HG03342 (cell line): ENCODE measurements around the gene CEBPZOS.

Source experiments
- ATAC-seq: cut with Tn5 transposase; IDR thresholded peaks from one replicate; pipeline ENCODE4 v1.9.1; 2021; ENCODE audit warnings: mild to moderate bottlenecking, moderate library complexity; ENCODE audit not compliant: unreplicated experiment

CEBPZOS gene

DNA sequence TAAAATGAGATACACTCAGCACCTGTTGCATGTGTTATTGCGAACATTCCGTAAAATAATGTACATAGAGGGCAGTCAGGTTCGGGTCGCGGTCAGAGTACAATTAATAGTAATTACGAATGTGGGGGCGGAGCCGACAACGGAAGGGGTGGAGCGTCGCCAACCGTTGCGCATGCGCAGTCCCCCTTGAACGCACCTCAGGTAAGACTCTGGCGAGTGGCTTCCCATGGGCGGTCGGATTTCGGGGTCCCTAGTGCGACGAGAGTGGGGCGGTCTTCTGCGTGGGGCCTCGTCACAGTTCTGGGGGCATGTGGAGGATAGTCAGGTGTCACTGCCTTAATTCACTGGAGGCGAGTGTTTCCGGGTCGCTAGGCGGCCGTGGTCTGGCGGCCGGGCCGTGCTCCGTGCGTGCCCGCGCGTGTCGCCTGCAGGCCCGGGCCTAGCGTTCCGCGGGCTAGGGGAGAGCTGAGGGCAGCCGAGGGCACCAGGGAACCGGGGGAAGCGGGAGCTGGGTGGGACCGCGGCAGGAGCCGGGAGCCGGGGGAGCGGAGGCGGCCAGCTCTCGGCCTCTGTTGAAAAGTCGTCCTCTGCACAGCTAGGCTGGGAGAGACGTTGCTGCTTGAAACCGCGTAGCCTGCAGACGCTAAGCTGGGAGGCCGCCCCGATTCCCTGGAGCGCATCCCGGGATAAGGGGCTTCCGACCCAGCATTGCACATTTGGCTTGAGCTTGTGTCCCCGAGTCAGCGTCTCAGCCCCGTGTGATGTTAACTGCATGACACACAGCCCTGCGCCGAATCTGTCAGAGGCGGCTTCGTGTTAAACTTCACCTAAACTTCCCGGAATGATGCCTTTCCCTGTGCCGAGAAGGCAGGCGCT lies at the start of gene CEBPZOS:
Gene CEBPZOS, plus strand, starts transcription at position 177 of the 876 bp plus-strand sequence. CDS start 3,209 bp downstream, outside the sequence.
- peak; percentile 77 for ATAC-seq

DNA sequence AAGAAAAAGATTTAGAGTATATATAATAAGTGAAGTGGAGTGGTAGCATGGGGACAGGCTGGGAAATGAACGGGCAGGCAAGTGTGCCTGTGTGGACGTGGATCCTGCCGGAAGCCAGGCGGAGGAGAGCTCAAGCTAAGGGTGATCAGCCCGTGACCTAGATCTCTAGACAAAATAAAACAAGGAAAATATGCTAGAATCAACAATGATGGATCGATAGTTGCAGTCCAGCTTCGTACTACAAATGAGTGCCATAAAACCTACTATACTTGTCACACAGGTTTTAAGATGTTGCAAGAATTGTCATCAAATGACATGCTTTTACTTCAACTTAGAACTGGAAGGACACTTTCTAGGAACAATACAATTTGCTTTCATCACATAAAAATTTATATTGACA lies 48.0 kb upstream of the CEBPZOS start:
- no peak for ATAC-seq

DNA sequence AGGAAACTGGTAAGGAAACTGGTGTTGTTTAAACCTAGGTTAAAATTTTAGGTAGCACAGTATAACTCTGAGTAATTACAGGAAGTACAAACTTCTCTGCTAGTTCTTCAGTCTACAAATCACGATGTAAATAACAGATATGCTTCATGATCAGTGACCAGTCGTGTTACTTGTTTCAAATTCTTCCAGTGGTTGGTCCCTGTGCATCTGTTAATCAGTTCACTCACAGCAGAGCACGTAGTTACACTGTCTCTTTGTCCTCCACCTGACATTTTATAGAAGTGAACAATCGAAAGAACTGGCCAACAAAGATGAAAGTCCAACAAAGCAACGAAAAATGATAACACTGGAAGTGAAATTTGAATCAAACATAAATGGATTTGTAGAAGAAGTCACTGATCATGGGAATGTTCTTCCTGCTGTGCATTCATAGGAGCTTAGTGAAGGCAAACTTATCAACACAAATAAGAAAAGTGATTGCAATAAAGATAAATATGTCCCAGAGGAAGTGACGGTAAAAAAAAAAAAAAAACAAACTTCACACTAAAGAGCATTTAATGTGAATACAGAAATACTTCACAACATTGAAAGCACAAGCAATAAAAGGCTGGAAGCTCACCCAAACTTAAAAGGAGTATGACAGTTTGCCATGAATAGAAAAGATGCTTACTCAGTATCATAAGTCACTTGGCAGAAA lies 46.5 kb upstream of the CEBPZOS start:
- ATAC-seq = no peak

DNA sequence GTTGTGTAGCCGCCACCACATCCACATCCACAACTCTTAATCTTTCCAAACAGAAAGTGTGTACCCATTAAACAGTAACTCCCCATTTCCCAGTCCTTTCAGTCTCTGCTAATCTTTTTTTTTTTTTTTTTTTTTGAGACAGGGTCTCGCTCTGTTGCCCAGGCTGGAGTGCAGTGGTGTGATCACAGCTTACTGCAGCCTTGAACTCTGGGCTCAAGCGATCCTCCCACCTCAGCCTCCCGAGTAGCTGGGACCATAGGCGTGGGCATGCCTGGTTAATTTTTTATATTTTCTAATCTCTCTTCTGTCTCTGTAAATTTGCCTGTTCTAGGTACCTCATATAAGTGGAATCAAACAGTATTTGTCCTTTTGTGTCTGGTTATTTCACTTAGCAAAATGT lies 43.1 kb upstream of the CEBPZOS start:
- no peak for ATAC-seq

DNA sequence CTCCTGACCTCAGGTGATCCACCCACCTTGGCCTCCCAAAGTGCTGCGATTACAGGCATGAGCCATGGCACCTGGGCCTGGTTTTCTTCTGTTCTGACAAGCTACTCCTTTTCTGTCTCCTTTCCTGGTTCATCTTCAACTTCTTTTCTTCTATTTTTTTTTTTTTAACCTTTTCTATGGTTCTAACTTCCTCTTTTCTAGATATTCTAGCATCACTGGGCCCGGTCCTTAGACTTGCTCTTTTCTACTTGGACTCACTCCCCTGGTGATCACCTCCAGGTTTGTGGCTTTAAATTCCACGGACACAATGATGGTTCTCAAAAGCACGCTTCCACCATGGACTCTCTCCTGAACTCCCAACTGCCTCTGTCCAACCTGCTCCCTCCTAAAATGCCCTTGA lies 41.5 kb upstream of the CEBPZOS start:
- ATAC-seq = no peak

DNA sequence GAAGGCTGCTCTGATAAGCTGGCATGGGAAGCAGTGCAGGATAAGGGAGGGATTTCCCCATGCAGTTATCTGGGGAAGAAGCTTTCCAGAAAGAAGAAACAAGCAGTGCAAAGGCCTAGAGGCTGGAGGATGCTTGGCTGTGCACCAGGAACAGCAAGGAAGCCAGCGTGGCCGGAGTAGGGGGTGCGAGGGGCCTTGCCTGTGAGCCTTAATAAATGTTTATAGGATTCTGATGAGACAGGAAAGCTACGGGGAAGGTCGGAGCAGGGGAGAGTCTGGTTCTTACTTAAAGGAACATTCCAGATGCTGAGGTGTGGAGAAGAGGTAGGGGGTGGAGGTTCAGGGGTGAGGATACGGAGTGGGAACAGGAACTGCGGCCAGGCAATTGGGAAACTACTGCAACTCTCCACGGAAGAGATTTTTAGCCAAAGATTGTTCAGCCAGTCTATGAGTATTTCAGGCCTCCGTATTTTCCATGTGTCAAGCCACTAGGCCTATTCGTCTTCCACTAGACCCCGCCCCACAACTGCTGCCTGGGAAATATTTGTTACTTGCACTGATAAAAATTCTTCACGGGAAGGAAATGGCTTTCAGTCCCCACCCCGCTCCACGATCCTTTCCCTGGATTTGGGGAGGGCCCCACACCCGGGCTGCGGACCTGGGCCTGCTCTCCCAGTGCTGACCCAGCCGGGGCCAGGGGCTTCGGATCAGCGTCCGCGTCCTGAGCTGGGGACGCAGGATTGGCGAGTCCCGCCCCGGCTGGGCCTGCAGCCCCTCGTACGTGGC lies 40.0 kb upstream of the CEBPZOS start:
- peak; percentile 15 for ATAC-seq

DNA sequence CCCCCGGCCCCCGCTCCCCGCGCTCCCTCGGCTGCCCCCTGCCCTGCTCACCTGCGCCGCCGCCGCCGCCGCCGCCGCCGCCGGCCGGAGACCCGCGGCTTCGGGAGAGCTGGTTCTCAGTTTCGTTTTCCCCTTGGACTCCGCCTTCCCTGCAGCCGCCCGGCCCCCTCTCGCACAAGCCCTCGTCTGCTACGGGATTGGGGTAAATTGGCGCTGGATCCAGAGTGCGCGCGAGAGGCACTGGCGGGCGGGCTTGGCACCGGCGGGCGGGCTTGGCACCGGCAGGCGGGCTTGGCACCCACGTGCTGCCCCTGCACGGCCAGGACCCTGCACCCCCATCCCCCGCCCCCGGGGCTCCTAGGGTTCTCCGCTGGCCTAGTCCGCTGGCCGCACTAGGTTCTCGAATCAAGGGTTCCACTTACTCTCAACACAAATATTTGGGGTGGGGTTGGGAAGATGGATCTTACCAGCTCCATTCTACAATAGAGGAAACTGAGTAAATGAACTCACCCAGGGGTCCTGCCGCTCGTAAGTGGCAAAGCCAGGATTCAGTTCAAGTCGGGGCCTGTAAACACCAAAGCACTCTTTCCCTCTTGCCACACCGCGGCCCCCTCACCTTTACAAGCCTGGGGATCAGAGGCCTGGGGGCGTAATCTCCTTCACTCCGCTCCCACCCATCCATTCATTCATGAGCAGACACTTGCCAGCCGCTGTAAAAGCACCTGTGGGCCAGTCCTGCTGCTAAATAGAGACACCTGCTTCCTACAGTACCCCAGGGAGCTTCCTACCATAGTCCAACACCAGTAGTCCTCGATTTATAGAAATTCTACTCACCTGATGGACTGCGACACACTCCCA lies 39.2 kb upstream of the CEBPZOS start, which contains the start of gene EIF2AK2:
Gene EIF2AK2, minus strand, starts transcription at position 124 of the 858 bp plus-strand sequence. CDS start 9,174 bp downstream, outside the sequence.
- ATAC-seq = peak; percentile 90

DNA sequence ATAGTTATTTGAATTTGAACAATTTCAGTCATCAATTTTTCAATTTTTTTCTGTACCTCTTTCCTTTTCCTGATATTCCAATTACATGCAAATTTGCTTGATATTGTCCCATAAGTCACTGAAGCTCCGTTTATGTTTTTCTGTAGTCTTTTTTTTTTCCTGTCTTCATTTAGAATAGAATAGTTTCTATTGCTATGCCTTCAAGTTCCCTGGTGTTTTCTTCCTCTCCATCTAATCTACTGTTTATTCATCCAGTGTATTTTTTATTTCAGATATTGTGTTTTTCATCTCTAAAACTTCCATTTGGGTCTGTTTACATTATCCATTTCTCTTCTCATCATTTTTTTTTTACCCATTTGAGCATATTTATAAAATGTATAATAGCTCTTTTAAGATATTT lies 31.5 kb upstream of the CEBPZOS start:
- ATAC-seq = no peak

DNA sequence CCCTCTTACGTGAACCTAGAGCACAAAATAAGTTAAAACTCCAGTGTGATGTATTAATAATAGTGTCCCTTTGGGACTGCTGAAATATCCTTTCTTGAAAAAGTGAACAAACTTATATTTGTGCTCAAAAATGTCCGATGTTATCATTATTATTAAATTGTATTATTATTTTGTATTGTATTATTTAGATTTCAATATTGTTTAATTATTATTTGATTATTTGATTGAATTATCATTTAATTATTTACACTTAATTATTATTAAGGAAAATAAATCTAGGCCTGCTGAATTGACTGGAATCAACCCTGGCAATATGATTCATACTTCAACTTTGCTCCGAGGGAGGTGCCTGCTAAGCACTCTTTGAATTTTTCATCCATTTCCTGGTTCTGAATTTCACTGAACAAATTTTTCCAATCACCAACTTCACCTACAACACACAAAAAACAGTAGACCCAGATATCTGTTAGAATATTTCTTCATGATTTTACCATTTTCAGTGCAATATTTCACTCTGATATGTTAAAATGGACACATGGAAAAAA lies 28.6 kb upstream of the CEBPZOS start:
- ATAC-seq = no peak

DNA sequence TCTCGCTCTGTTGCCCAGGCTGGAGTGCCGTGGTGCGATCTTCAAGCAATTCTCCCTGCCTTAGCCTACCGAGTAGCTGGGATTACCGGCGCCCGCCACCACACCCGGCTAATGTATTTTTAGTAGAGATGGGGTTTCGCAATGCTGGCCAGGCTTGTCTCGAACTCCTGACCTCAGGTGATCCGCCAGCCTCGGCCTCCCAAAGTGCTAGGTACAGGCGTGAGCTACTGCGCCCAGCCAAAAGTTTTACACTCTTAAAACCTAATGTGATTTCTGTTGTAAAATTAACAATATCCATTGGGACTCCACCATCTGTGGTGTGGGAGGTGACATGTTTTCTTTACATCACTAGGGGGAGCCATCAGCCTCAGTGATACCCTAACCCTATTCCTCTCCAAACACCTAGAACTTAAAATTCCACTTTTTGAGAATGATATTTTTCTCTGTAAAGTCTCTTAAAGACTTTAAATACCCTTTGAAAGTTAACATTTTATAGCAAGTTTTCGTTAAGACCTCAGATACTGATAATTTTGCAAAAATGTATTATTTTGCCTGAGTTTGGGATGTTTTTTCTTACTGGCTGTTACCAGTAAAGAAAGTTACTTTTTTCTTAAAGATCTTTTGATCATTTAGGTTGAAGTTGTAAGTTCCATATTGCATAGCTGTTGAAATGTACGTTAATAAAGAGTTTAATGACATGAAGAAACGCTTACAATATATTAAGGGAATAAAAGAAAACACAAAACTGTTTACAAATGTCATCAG lies 27.9 kb upstream of the CEBPZOS start:
- no peak for ATAC-seq

DNA sequence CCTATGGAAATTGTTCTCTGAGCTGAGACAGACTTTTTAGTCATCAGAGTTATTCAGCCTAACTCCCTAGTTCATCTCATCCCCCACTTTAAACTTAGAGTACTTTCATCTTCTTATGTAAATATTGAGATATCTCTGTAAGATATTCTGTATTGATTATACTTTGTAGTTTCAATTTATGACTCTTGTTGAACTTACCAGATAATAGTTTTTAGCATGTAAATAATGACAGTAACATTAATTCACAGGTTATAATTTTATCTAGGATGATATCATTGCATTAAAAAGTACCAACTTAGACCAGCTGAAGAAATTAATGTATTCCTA lies 24.7 kb upstream of the CEBPZOS start:
- ATAC-seq = no peak

DNA sequence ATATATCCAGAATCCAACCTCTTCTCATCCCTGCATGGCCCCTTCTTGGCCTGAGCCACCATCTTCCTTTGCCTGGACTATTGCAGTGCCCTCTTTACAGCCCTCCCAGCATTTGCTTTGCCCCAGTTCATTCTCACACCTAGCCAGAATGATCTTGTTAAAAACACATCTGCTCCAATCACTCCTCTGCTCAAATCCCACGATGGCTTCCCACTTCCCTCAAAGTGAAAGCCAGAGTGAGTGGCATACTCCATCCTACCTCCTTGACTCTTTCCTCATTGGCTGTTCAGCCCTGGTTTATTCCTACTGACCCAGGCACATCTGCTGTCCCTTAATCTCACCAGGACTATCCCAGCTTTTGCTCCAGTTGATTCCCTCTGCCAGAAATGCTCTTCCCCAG lies 22.6 kb upstream of the CEBPZOS start:
- no peak for ATAC-seq

DNA sequence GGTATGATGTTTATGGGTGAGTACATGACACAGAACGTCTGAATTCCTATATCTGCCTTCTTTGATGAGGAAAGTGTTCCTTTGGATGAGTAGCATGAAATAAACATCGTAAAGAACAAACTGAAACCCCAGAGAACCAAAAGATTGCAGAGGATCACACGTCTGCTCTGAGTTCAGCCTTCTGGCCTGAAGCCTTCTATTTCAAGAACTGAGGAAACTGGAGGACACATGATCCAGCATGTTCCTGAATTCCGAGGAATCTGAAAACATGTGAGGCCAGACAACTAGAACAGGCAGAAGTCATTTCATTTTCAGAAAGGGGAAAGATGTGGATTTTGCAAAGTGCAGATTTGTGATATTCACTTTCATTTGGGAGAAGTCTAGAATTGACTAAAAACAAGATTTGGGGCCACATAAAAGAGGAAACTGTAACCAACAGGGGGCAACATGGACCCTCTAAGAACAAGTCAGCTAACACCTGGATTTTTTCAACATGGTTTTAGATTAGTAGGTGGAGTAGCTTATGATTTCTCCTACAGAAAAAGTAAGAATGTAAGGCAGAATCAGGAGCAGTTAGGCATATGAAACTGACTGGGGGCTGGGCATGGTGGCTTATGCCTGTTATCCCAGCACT lies 16.2 kb upstream of the CEBPZOS start:
- no peak for ATAC-seq

DNA sequence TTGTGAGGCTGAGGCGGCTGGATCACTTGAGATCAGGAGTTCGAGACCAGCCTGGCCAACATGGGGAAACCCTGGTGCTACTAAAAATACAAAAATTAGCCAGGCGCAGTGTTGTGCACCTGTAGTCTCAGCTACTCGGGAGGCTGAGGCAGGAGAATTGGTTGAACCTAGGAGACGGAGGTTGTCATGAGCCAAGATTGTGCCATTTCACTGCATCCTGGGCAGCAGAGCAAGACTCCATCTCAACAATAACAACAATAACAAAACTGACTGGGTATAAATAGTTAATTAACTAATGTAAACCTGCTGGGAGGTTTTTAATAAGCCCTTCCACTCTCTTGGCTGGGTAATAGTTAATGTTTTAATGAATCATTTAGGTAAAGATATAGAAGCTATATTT lies 15.7 kb upstream of the CEBPZOS start:
- ATAC-seq = no peak

DNA sequence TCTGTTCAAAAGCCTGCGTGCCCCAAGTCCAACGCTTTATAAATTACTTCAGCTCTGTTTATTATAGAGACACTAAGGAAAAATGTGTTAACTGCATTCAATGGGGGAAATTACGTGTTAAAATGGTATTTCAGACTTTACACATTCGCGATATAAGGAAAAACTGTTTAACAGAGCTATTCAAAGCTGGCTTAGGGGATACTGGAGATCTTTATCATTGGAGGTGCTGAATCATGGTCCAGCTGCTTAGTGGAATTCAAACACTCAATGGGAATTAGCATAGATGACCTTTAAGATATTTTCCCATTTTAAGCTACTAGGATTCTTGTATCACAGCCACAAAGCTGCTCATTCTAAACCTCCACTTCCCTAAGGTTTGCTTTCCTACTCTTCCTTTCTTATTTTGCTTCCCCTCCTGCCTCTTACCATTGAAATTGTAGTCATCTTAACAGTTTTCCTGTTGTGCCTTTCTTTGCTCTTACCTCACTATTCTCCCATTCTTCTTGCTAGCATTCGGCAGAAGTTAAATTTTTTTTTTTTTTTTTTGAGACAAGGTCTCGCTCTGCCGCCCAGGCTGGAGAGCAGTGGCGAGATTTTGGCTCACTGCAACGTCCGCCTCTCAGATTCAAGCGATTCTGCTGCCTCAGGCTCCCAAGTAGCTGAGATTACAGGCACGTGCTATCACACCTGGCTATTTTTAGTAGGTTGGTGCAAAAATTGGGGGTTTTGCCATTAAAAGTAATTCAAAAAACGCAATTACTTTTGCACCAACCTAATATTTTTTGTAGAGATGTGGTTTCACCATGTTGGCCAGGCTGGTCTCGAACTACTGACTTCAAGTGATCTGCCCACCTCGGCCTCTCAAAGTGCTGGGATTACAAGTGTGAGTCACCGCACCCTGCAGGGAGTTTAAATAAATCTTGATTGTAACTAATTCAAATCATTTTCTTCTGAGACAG lies 14.3 kb upstream of the CEBPZOS start:
- ATAC-seq = no peak

DNA sequence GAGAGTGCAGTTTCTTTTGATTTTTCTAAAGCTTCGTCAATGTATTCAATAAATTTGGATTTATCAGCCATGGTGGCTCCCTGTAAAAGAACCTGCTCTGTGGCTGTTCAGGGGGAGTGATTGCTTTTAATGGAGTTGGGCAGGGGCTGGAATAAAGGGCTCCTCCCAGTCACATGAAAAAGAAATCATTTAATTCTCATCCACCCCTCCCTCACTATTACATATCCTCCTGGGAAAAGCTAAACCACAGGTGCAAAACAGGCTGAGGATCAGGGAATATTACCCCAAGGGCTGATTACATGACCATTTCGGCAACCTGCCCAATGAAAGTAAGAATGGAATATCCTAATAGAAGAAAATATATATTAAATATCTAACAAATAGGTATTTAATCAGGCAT lies 7.7 kb upstream of the CEBPZOS start, which contains the start of gene SULT6B1:
Gene SULT6B1, minus strand, starts transcription at position 101 of the 400 bp plus-strand sequence. Its CDS starts 30 bp downstream, at position 71.
- ATAC-seq = no peak

DNA sequence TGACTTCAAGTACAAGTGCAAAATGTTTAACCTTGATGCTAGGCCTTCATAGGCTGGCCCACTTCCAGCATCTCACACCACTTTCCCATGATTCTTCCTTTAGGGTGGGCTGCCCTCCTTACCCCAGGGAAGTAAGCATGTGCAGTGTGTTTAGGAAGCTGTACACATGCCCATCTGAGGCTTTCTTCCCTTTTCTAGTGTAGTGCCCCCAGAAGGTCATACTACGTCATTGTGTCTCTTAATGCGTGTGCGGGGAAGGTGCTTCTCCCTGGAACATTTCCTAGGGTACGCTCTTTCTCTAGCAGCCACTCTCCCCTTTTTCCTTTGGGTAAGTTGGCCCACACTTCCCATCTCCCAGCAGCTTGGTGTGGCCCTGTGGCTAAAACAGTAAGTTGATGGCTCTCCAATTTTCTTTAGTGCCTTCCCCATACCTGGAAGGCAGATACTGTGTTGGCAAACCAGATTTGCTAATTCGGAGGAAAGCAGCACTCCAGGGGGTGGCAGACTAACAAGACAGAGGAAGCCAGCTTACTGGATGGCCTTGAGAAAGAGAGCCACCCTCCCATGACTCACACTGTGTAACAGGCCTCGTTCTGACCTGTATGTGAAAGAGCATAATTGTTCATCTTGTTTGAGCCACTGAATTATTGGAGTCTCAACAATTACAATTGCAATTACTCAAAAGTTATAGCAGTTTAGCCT lies 6.7 kb upstream of the CEBPZOS start:
- ATAC-seq = no peak
